B cell (primary cell): Measurements from ENCODE around the gene NOL4L. TPM values are rescaled to one million over a fixed set of nuclear protein-coding genes. Genes with fewer than 3 reads are reported as not detected.

Experiments used
- ATAC-seq: fragments of 200-7000 bp; cut with Tn5 transposase; one replicate; pipeline ENCODE4 v1.10.0; 2021; ENCODE audit warnings: low read depth, mild to moderate bottlenecking, moderate number of reproducible peaks, moderate library complexity
- CTCF ChIA-PET: fragments of 350-600 bp; sonication (Branson Sonifier 250); formaldehyde crosslinking; loops from one replicate; lab custom pipeline; 2021; ENCODE audit warnings: antibody characterized with exemption, inconsistent platforms; lab: Charles Lee
- POLR2A ChIA-PET: fragments of 350-600 bp; sonication (Branson Sonifier 250); formaldehyde crosslinking; loops from one replicate; lab custom pipeline; 2021; ENCODE audit warnings: antibody characterized with exemption; lab: Charles Lee
- DNase-seq: peaks from one replicate; pipeline ENCODE4 v3.0.0; 2013
- H2AFZ ChIP-seq: 2 replicates; pipeline ENCODE4 v1.6.1; 2012; ENCODE audit warnings: mild to moderate bottlenecking, low read depth, low read length; ENCODE audit not compliant: insufficient read depth, poor library complexity, severe bottlenecking
- H3K27ac ChIP-seq, 2 donors: 1 replicate in 1 of 2; 2 replicates in 1 of 2; pipeline ENCODE4 v1.5.1; 2012 to 2013; ENCODE audit warnings: low read length in 2 of 2, mild to moderate bottlenecking in 2 of 2, moderate library complexity in 1 of 2
- H3K27me3 ChIP-seq, 4 experiments: fragments of 200-600 bp in 1 of 4; sonication (generic) in 1 of 4; replicated peaks in 1 of 4; 1 replicate in 2 of 4; 2 replicates in 2 of 4; pipeline versions ENCODE4 v1.6.1 to v1.7.0; 2013 to 2016; ENCODE audit warnings: low read length in 3 of 4, mild to moderate bottlenecking in 2 of 4, mixed read lengths in 1 of 4, moderate library complexity in 1 of 4; ENCODE audit not compliant: insufficient read depth in 4 of 4, control insufficient read depth in 3 of 4; ENCODE audit errors: control extremely low read depth in 1 of 4
- H3K36me3 ChIP-seq, 2 experiments: replicated peaks in 1 of 2; 1 replicate in 1 of 2; 2 replicates in 1 of 2; pipeline versions ENCODE4 v1.6.1 to v1.7.1; 2013; ENCODE audit warnings: low read length in 1 of 2; ENCODE audit not compliant: insufficient read depth in 2 of 2, control insufficient read depth in 1 of 2; ENCODE audit errors: control extremely low read depth in 1 of 2, extremely low read depth in 1 of 2
- H3K4me1 ChIP-seq, 2 donors: fragments of 200-600 bp in 1 of 2; sonication (generic) in 1 of 2; 1 replicate in 1 of 2; 2 replicates in 1 of 2; pipeline versions ENCODE4 v1.5.1 to v1.6.1; 2013 to 2017; ENCODE audit warnings: low read length in 2 of 2; ENCODE audit not compliant: control insufficient read depth in 2 of 2, insufficient read depth in 2 of 2
- H3K4me2 ChIP-seq: replicated peaks from 2 replicates; pipeline ENCODE3; 2012; ENCODE audit warnings: mild to moderate bottlenecking, low read depth, low read length; ENCODE audit not compliant: poor library complexity, severe bottlenecking
- H3K4me3 ChIP-seq, 5 experiments: fragments of 200-600 bp in 1 of 5; sonication (generic) in 1 of 5; 1 replicate in 3 of 5; 2 replicates in 2 of 5; pipeline versions ENCODE4 v1.5.1 to v1.7.0; 2011 to 2016; ENCODE audit warnings: low read length in 4 of 5, mild to moderate bottlenecking in 4 of 5, low read depth in 2 of 5, control low read depth in 1 of 5, moderate library complexity in 1 of 5; ENCODE audit not compliant: insufficient read depth in 1 of 5; ENCODE audit errors: control extremely low read depth in 1 of 5, extremely low read depth in 1 of 5
- H3K79me2 ChIP-seq: fragments of 200-600 bp; sonication (generic); one replicate; pipeline ENCODE4 v1.6.0; 2016; ENCODE audit warnings: low read length; ENCODE audit not compliant: control insufficient read depth, insufficient read depth
- H3K9ac ChIP-seq: fragments of 200-600 bp; sonication (generic); 2 replicates; pipeline ENCODE4 v1.6.1; 2017; ENCODE audit warnings: mild to moderate bottlenecking, low read length, moderate library complexity
- H3K9me3 ChIP-seq, 3 donors: one replicate each; pipeline versions ENCODE4 v1.6.1 to v1.7.1; 2013; ENCODE audit warnings: low read length in 2 of 3; ENCODE audit not compliant: control insufficient read depth in 2 of 3, insufficient read depth in 1 of 3; ENCODE audit errors: control extremely low read depth in 1 of 3
- H4K20me1 ChIP-seq: 2 replicates; pipeline ENCODE4 v1.6.0; 2012; ENCODE audit warnings: mild to moderate bottlenecking, low read length; ENCODE audit not compliant: insufficient read depth, control insufficient read depth, poor library complexity, severe bottlenecking
- H3K27ac Mint-ChIP-seq: one replicate; pipeline ENCODE4 v1.8.0; 2021; ENCODE audit warnings: mixed read lengths
- H3K27me3 Mint-ChIP-seq: one replicate; pipeline ENCODE4 v1.8.0; 2021; ENCODE audit warnings: mixed read lengths
- H3K4me1 Mint-ChIP-seq: one replicate; pipeline ENCODE4 v1.8.0; 2021; ENCODE audit warnings: mixed read lengths
- H3K4me3 Mint-ChIP-seq: one replicate; pipeline ENCODE4 v1.8.0; 2021; ENCODE audit warnings: mixed read lengths
- H3K9me3 Mint-ChIP-seq: one replicate; pipeline ENCODE4 v1.8.0; 2022; ENCODE audit warnings: mixed read lengths; ENCODE audit not compliant: insufficient read depth
- CTCF ChIP-seq: fragments of 200-600 bp; IDR thresholded peaks from one replicate; pipeline ENCODE4 v1.8.0; 2022; ENCODE audit warnings: antibody characterized with exemption, mild to moderate bottlenecking
- EZH2 ChIP-seq: IDR thresholded peaks from 2 replicates; pipeline ENCODE4 v1.6.1; 2012; ENCODE audit warnings: borderline replicate concordance, low read depth, mild to moderate bottlenecking, moderate library complexity, low read length; ENCODE audit not compliant: insufficient read depth, poor library complexity, severe bottlenecking
- WGBS: methylation state at CpG from one replicate; pipeline ENCODE4 v1.1.5; 2013; ENCODE audit warnings: missing lambda C conversion rate; ENCODE audit not compliant: insufficient coverage; 5-methylcytosine and 5-hydroxymethylcytosine counted together
- intact Hi-C: fragments of 100-400 bp; cut with micrococcal nuclease; formaldehyde crosslinking; loops from one replicate; pipeline ENCODE4 v1.10.0; 2022
- polyA plus RNA-seq: library from polyadenylated mRNA; depleted of rRNA; stranded (reverse); fragments of >200 nt; gene quantifications from 2 replicates; pipeline ENCODE4 v1.2.3, GENCODE V29; 2012
- total RNA-seq, 2 donors: library from RNA; stranded (reverse); fragments of 120-200 nt in 1 of 2; gene quantifications; 1 replicate in 1 of 2; 2 replicates in 1 of 2; pipeline versions ENCODE4 v1.2.3 to v1.2.4, GENCODE V29; 2013 to 2022

Gene NOL4L
- total and polyA plus RNA-seq, 2 donors (not counting 1 experiment from before 2014, with no cell fraction given): 6.5 to 7.9 TPM

DNA sequence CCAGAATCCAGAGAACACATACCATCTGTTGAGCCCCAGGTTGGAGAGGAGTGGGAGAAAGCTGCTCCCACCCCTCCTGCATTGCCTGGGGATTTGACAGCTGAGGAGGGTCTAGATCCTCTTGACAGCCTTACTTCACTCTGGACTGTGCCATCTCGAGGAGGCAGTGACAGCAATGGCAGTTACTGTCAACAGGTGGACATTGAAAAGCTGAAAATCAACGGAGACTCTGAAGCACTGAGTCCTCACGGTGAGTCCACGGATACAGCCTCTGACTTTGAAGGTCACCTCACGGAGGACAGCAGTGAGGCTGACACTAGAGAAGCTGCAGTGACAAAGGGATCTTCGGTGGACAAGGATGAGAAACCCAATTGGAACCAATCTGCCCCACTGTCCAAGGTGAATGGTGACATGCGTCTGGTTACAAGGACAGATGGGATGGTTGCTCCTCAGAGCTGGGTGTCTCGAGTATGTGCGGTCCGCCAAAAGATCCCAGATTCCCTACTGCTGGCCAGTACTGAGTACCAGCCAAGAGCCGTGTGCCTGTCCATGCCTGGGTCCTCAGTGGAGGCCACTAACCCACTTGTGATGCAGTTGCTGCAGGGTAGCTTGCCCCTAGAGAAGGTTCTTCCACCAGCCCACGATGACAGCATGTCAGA lies 149.6 kb downstream of the NOL4L start:
- peaks cover 4 to 96% of the 10 kb centered on the region in 2 experiments for H3K36me3 ChIP-seq
- no peaks in the 10 kb centered on the region for H3K9me3 ChIP-seq
- no peak for DNase-seq
- intact Hi-C loops: loop anchor here (5.0 kb wide), 1 partner anchor 217 kb away; no protein-coding TSS in a partner anchor
- H3K27me3 ChIP-seq: no peaks in the 10 kb centered on the region
- no peaks in the 10 kb centered on the region for H3K4me1 ChIP-seq
- H2AFZ ChIP-seq: no peak overlapping the region
- no peak for TF ChIP-seq CTCF
- H3K79me2 ChIP-seq: no peaks in the 10 kb centered on the region
- no peak overlapping the region for H3K4me3 Mint-ChIP-seq
- ChIA-PET CTCF (no interaction called here), POLR2A (no interaction called here)
- ATAC-seq: no peak
- H3K4me1 Mint-ChIP-seq: no peaks in the 10 kb centered on the region
- H3K27ac ChIP-seq: no peak overlapping the region
- no peaks in the 10 kb centered on the region for H3K9me3 Mint-ChIP-seq
- WGBS: 96% methylated on average over 10 of the region's 12 CpGs
- no peak overlapping the region for H3K9ac ChIP-seq
- H3K4me3 ChIP-seq: no peak overlapping the region
- peak overlapping the region; percentile 3 for H3K27ac Mint-ChIP-seq
- H3K27me3 Mint-ChIP-seq: no peaks in the 10 kb centered on the region
- H3K4me2 ChIP-seq: no peak overlapping the region
- no peaks in the 10 kb centered on the region for H4K20me1 ChIP-seq

DNA sequence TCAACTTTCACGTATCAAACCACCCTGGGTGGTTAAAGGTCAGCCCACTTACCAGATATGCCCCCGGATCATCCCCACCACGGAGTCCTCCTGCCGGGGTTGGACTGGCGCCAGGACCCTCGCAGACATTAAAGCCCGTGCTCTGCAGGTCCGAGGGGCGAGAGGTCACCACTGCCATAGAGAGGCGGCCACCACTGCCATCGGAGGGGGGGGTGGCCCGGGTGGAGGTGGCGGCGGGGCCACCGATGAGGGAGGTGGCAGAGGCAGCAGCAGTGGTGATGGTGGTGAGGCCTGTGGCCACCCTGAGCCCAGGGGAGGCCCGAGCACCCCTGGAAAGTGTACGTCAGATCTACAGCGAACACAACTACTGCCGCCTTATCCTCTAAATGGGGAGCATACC lies 150.7 kb downstream of the NOL4L start:
- Histone ChIP-seq H3K4me3 (no peak overlapping the region), H3K36me3 (peaks cover 4 to 97% of the 10 kb centered on the region in 2 experiments), H3K9ac (no peak overlapping the region), H3K27ac (no peak overlapping the region), H4K20me1 (peaks cover under 1% of the 10 kb centered on the region), H3K27me3 (no peaks in the 10 kb centered on the region), H3K4me2 (no peak overlapping the region), H3K4me1 (no peaks in the 10 kb centered on the region), H3K9me3 (no peaks in the 10 kb centered on the region), H2AFZ (no peak overlapping the region), H3K79me2 (no peaks in the 10 kb centered on the region)
- 99% methylated on average over 14 of the region's 19 CpGs for WGBS
- ChIA-PET CTCF (no interaction called here), POLR2A (no interaction called here)
- H3K27me3 Mint-ChIP-seq: no peaks in the 10 kb centered on the region
- no peaks in the 10 kb centered on the region for H3K4me1 Mint-ChIP-seq
- no peak overlapping the region for H3K4me3 Mint-ChIP-seq
- DNase-seq (no peak), ATAC-seq (no peak)
- no peak for TF ChIP-seq EZH2
- no peak for TF ChIP-seq CTCF
- intact Hi-C loops: no loop called here
- H3K27ac Mint-ChIP-seq: no peak overlapping the region
- H3K9me3 Mint-ChIP-seq: no peaks in the 10 kb centered on the region
